Forelimb muscle (tissue), 1 donor: ENCODE data around the gene IL17RD. TPM values are rescaled to one million over a fixed set of nuclear protein-coding genes. Genes with fewer than 3 reads are reported as not detected.

Experiments
- DNase-seq: peaks from one replicate; pipeline ENCODE4 v3.0.0-alpha.2; 2013; ENCODE audit warnings: low read depth
- polyA plus RNA-seq: library from polyadenylated mRNA; unstranded; fragments of 120-200 nt; gene quantifications from one replicate; pipeline ENCODE4 v1.2.1, GENCODE V29; 2013; ENCODE audit not compliant: insufficient read length

The IL17RD gene
- polyA plus RNA-seq: 22.1 TPM

GRCh38 chr3:57164657-57165573 lies at the start of gene IL17RD:
TSS of gene IL17RD (minus strand) at chr3:57165353. CDS start at chr3:57165286, 67 bp downstream.
- DNase-seq: no peak

GRCh38 chr3:57206423-57206822 lies 41.3 kb upstream of the IL17RD start:
- no peak for DNase-seq

- DNase-seq: no peak
Observed at GRCh38 chr3:57199895-57200297, 34.7 kb upstream of the IL17RD start, which contains the start of gene HESX1. TSS of gene HESX1 (minus strand) at chr3:57199978. CDS start at chr3:57199918, 60 bp downstream.

GRCh38 chr3:57194641-57195040 lies 29.5 kb upstream of the IL17RD start:
- no peak for DNase-seq

- no peak for DNase-seq
Observed at GRCh38 chr3:57192028-57192427, 26.9 kb upstream of the IL17RD start.

- DNase-seq: no peak
Observed at GRCh38 chr3:57184526-57184925, 19.4 kb upstream of the IL17RD start.

- no peak for DNase-seq
Observed at GRCh38 chr3:57179580-57180410, 14.6 kb upstream of the IL17RD start.

GRCh38 chr3:57176045-57176444 lies 10.9 kb upstream of the IL17RD start:
- no peak for DNase-seq

GRCh38 chr3:57173687-57174086 lies 8.5 kb upstream of the IL17RD start:
- no peak for DNase-seq

- no peak for DNase-seq
Observed at GRCh38 chr3:57170946-57171345, 5.8 kb upstream of the IL17RD start.

GRCh38 chr3:57169872-57170623 lies 4.9 kb upstream of the IL17RD start:
- DNase-seq: no peak

GRCh38 chr3:57169108-57169507 lies 4.0 kb upstream of the IL17RD start:
- DNase-seq: no peak

GRCh38 chr3:57168151-57168550 lies 3.0 kb upstream of the IL17RD start:
- no peak for DNase-seq

GRCh38 chr3:57166660-57167059 lies 1.5 kb upstream of the IL17RD start:
- no peak for DNase-seq

- DNase-seq: no peak
Observed at GRCh38 chr3:57165641-57166040, 488 bp upstream of the IL17RD start.

GRCh38 chr3:57164217-57164656 lies 916 bp downstream of the IL17RD start:
- DNase-seq: no peak

- no peak for DNase-seq
Observed at GRCh38 chr3:57163751-57164150, 1.4 kb downstream of the IL17RD start.

- no peak for DNase-seq
Observed at GRCh38 chr3:57161915-57162314, 3.2 kb downstream of the IL17RD start.

GRCh38 chr3:57160765-57161538 lies 4.2 kb downstream of the IL17RD start:
- DNase-seq: peak; percentile 68

- DNase-seq: peak; percentile 74
Observed at GRCh38 chr3:57160076-57160764, 4.9 kb downstream of the IL17RD start.
